HG03432 (cell line): ENCODE data around the gene DAB1.

Experiments used
- ATAC-seq: cut with Tn5 transposase; IDR thresholded peaks from one replicate; pipeline ENCODE4 v1.9.1; 2021; ENCODE audit warnings: mild to moderate bottlenecking, moderate library complexity; ENCODE audit not compliant: unreplicated experiment

Gene DAB1

GRCh38 chr1:57003398-57004139 is 420.3 kb downstream of the DAB1 start:
- ATAC-seq = no peak

GRCh38 chr1:56995414-56996100 is 428.3 kb downstream of the DAB1 start:
- ATAC-seq = no peak

GRCh38 chr1:56993475-56993874 is 430.4 kb downstream of the DAB1 start:
- ATAC-seq = no peak

GRCh38 chr1:56992318-56993125 is 431.3 kb downstream of the DAB1 start:
- no peak for ATAC-seq

GRCh38 chr1:56991576-56991975 is 432.3 kb downstream of the DAB1 start:
- ATAC-seq = no peak

GRCh38 chr1:56986397-56986796 is 437.5 kb downstream of the DAB1 start:
- ATAC-seq = no peak

GRCh38 chr1:56985857-56986256 is 438.0 kb downstream of the DAB1 start:
- ATAC-seq = no peak

GRCh38 chr1:56983484-56983883 is 440.4 kb downstream of the DAB1 start:
- no peak for ATAC-seq

GRCh38 chr1:56979986-56980755 is 443.7 kb downstream of the DAB1 start:
- ATAC-seq = no peak

- ATAC-seq = no peak
These were observed 445.0 kb downstream of the DAB1 start for GRCh38 chr1:56978819-56979218.

GRCh38 chr1:56977910-56978309 is 445.9 kb downstream of the DAB1 start:
- no peak for ATAC-seq

- ATAC-seq = no peak
These were observed 448.4 kb downstream of the DAB1 start for GRCh38 chr1:56975446-56975845.

GRCh38 chr1:56973923-56974742 is 449.7 kb downstream of the DAB1 start:
- no peak for ATAC-seq

GRCh38 chr1:56972976-56973375 is 450.9 kb downstream of the DAB1 start:
- ATAC-seq = no peak

GRCh38 chr1:56970280-56970679 is 453.6 kb downstream of the DAB1 start:
- no peak for ATAC-seq

GRCh38 chr1:56968878-56969495 is 454.9 kb downstream of the DAB1 start:
- no peak for ATAC-seq

- ATAC-seq = no peak
These were observed 455.7 kb downstream of the DAB1 start for GRCh38 chr1:56967900-56968832.

GRCh38 chr1:56967355-56967754 is 456.5 kb downstream of the DAB1 start:
- no peak for ATAC-seq

GRCh38 chr1:56966698-56966999 is 457.2 kb downstream of the DAB1 start:
- ATAC-seq = no peak
